DMS114 treated with DMSO at 0.1 percent for 48 hours (cell line): ENCODE measurements around the gene GJA10.

Experiments used
- DNase-seq: peaks from one replicate; lab custom pipeline; 2025; ENCODE audit not compliant: unreplicated experiment; lab: John Stamatoyannopoulos, UW

The GJA10 gene

DNA sequence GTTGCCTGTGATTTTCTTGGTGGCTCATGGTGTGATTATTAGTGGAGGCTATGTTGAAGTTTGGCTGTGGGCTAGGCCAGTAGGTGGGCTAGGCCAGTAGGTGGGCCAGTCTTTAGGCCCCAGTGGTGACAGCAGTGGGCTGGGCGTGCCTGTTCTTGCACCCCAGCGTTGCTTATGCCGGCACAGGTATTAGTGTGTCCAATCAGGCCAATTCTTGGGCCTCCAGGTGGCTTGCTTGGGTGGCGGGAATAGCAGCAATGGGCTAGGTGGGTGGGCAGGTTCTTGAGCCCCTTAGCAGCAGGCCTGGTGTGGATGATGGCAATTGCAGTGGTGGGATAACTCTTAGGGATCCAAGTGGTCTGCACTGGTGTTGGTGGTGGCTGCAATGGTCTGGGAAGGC lies 22.9 kb downstream of the GJA10 start:
- no peak for DNase-seq

DNA sequence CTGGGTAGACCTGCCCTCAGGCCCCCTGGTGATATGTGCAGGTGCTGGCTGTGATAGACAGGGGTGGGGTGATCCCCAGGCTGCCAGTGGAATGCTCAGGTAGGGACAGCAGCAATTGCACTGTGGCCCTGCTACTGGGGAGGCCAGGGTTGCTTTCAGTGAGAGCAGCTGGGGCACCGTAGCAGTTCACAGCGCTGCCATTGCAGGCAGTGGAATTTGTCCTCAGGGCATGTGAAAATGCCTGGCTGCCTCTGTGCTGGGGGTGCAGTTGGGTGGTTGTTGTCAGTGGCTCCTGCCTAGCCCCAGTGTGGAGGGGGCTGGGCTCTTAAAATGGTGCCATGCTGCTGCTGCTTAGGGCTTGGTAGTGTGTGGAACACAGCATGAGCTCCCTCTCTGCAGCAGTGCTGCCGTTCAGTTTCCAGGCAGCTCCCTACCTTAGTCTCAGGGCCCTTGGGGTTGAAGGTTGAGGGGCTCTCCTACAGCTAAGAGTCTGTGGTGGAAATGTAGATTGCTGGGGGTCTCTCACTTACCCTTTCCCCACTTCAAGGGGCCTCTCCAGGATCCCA lies 23.6 kb downstream of the GJA10 start:
- no peak for DNase-seq

DNA sequence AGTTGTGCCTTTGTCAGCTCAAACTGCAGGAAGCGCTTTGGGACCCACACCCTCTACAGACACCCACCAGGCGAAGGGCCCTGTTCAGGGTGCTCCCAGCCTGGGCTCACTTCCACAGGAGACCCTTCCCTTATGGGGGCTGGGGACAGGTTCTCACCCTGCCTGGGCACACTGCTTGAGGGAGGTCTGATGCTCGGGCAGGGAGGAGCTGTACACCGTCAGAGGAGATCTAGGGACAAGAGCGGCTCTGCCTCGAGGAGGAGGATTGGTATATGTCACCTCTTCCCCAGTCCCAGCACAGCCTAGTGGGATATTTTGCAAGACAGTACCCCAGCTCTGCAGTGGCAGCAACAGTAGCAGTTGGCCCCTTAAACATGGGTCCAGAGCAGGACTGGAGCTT lies 26.9 kb downstream of the GJA10 start:
- DNase-seq, result no peak

DNA sequence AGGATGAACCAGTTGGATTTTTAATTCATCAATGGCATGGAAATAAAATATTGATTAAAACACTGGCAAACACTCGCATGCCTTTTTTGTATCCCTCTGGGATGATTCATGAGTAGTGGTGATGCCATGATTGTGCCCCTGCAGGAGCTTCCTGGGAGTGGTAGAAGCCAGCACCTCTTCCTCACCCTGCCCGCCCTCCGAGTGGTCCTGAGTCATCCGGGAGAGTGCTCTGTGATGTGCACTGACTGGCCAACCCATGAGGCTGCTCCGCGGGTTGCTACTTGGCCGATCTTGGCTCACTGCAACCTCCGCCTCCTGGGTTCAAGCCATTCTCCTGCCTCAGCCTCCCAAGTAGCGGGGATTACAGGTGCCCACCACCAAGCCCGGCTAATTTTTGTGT lies 27.4 kb downstream of the GJA10 start:
- no peak for DNase-seq

DNA sequence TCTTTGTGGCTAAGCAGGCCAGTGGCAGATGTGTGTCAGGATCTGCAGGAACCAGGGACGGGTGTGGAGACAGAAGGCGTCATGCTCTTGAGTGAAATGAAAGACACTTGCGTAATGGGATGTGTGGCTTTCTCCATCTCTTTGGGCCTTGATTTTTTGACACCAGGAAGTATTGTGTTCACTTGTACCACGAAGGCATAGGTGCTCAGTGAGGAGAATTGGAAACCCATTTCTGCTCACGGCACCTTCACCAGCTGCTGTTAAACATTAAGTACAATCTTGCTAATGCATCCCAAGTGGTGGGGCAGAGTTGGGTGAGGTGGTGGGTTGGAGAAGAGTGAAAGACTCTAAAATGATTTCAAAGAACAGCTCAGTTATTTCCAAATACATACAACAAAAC lies 30.0 kb downstream of the GJA10 start:
- DNase-seq, result no peak

DNA sequence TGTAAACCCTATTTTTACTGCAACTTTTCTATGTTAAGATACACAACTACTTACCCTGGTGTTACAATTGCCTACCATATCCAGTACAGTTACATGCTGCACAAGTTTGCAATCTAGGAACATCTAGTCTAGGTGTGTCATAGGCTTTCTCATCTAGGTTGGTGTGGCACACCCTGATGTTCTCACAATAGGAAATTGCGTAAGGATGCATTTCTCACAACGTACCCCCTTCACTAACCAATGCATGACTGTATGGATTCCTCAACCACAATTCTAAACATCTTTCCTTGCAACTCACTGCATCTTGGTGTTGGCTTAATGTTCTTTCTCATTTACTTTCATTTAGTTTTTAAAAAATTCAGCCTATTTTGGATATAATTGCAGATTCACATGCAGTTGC lies 31.6 kb downstream of the GJA10 start:
- DNase-seq, result no peak

DNA sequence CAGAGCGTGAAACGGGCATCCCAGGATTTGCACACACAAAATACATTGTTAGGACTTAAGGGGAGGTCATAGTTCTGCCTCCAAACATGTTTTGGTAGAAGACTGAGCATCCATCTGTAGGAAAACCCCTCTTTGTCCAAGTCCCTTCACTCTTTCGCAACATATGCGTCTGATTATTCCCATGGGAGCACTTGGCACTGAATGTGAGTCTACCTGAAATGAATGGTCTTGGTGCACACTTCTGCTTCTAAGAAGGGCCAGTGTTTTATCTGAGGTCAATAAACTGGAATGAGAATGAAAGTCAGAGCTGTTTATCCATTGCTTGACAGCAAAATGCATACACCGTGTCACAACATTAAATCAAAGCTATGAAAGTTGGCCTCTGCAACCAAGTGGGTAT lies 33.0 kb downstream of the GJA10 start:
- DNase-seq, result no peak

DNA sequence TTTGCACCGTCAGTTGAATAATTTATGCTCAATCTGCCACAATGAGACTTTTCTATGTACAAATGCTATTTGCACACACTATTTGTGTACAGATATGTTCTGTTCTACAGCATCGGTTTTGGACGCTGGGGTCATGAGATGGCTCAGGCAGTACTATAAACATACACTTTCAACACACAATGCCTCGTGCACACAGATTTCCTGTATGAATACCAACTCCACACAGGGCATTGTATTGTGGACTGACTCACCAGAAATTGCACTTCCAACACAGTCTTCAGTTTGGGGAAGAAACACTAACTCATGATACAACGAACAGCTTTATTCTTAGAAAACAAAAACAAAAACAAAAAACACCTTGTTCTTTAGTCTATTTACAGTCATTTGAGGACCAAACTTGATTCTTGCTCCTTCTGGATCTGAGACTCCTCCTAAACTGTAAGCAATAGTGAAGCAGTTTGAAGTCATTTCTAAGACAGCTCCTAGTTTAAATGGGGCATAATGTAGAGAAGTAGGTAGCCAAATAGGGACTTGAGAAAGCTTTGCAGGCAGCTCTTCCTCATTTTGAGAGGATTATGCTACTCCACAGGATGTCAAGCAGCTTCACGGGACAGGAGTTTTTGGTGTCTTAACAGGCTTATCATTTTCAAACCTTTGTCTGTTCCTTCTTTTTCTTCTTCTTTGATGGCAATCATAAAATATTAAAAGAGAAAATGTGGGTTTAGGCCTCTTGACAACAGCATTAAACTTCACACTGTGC lies 33.7 kb downstream of the GJA10 start:
- DNase-seq, result no peak

DNA sequence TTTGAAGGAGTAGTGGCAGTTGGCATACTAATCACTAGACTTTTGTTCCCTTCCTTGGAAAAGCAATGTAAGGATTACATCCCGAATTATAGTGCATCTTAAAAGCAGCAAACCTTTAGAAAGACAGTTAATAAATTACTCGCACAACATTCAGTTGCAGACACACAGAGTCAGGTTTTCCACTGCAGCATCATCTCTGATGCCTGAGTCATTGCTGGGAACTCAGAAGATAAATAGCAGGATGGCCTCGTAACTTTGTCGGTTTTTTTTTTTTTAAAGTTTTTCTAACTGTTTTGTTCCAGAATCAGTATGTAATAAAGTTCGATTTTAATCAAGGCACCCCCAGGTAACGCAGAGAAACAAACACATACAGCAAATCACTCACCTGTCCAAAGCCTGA lies 34.3 kb downstream of the GJA10 start:
- DNase-seq, result no peak

DNA sequence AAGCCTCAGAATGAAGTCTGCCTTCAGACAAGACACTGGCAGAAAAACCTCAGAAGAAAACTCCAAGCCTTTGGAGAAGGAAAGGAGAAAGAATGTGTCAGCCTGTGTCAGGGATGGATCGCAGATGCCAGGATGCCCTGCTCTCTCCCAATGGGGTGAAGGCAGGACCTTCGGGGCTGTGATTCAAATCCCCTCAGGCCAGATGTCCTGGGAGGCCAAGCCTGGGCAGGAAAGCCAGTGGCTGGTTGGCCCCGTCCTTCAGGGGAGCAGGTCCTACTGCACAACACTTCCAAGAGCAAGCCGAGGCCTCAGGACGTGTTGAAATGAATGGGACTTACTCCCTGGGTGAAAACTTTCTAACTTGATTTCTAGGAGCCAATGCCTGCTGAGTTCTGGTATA lies 36.5 kb downstream of the GJA10 start:
- DNase-seq, result no peak

DNA sequence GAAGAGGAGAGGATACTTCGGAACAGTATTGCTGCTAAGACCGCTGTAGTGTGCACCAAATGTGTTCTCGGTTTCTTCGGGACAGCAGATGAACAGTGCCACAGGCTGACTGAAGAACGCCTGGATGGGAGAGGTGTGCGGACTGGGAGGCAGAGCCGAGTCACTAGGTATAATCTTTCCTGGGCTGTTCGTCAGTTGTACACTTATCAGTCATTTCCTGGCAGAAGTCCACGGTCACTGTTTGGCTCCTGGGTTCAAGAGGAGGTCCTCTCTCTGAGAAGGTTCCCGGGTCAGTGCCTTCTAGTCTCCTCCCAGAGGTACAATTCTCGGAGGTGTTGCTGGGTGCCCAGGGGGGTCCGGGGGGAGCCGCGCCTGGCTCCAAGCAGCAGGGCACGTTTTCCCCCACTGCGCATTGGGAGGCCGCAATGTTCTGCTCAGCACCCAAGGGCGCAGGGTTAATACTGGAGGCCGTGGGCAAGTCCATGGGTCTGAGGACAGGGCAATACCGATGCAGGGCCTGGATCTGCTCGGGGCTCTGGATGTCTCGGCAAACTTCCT lies 38.1 kb downstream of the GJA10 start:
- DNase-seq, result no peak

DNA sequence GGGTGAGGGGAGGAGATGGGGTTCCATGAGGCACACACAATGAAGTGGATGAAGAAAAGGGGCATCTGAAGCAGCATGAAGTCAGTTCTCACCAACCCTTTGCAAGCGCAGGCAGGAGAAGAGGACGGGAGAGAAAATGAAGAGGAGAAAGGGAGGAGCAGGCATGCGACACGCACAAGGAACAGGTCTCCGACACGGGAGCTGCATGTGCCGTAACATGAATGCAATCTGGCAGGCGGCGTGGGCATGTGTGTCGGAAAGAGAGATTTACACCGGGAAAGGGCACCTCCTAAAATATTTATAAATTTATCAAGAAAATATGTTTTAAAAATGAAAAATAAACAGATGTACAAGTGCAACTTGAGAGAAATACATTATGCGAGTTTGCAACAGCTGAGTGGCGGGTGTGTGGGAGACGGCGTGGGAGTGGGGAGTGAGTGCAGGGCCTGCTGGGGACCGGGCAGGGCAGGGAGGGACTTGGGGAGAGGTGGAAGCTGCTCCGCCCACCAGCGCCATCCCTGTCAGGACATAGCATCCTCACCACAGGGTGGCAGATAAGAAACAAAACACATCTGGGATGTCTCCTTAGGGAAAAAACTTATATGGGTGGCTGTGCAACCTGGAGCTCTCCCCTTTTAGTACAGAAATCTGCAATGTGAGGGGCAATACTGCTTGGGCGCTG lies 40.6 kb downstream of the GJA10 start:
- DNase-seq, result no peak

DNA sequence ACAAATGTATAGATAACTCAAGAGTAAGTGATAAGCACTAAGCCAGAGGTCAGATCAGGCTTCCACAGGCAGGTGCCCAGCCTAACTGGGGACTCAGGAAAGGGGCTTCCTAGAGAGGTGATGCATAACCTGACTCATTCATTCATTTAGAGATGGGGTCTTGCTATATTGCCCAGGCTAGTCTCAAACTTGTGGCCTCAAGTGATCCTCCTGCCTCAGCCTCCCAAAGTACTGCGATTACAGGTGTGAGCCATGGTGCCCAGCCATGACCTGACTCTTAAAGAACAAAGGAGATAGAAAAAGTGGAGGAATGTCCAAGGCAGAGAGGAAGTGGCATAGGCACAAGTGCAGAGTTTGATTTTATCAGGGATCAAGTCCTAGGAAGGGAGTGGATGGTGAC lies 41.9 kb downstream of the GJA10 start:
- DNase-seq, result no peak

DNA sequence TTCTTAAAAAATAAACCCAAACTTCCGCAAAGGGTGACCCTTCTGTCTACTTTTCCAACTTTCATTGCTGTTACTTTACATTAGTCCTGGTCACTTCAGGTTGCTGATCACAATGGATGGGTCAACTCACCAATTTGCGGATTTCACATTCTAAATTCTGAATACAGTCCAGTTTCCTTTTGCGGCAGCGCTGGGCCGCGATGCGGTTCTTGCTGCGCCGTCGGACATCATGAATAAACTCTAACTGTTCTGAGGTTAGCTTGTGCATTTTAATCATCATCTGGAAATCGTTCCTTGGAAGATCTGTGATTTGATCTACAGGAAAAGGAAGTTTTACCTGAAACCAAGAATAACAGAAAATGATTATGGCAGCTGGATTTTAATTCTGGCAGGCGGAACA lies 43.7 kb downstream of the GJA10 start:
- no peak for DNase-seq

DNA sequence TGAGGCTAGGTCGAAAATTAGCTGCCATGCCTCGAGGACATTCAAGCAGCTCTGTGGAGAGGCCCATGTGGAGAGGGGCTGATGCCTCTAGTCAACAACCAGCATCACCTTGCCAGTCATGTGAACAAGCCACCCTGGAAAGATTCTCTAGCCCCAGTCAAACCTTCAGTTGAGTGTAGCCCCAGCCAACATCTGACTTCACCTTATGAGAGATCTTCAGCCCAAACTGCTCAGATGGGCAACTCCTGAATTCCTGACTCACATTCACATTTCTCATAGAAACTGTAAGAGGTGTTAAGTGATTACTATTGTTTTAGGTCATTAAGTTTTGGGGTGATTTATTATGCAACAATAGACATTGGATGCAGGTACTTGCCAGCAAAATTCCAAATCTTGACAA lies 44.9 kb downstream of the GJA10 start:
- DNase-seq, result no peak

DNA sequence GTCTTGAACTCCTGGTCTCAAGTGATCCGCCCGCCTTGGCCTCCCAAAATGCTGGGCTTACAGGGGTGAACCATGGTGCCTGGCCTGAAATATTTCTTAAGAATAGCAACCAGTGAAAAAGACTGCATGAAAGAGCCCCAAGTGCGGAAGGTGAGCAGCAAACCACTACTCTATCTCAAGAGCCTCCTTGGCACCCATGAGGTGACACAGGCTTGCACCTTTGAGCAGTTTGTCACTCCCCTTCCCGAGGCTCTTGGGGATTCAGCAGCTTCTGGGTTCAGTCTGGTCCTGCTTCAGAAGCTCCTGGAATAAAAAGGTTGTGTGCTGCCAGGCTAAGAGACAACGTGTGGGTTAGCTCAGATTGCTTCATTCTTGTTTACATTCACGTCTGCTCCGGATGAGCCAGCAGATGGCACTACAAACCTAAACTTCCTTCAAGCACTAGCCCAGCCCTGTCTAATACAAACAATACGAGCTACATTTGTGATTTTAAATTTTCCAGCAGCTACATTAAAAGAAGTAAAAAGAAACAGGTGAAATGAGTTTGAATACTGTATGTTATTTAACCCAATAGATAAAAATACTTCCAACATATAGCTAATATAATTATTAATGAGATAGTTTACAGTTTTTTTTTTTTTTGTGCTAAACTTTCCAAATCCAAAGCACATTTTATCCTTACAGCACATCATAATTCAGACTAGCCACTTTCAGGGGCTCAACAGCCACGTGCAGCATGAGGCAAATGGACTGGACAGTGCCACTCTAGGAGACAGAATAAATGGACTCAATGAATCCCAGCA lies 46.2 kb downstream of the GJA10 start:
- peak; percentile 66 for DNase-seq

DNA sequence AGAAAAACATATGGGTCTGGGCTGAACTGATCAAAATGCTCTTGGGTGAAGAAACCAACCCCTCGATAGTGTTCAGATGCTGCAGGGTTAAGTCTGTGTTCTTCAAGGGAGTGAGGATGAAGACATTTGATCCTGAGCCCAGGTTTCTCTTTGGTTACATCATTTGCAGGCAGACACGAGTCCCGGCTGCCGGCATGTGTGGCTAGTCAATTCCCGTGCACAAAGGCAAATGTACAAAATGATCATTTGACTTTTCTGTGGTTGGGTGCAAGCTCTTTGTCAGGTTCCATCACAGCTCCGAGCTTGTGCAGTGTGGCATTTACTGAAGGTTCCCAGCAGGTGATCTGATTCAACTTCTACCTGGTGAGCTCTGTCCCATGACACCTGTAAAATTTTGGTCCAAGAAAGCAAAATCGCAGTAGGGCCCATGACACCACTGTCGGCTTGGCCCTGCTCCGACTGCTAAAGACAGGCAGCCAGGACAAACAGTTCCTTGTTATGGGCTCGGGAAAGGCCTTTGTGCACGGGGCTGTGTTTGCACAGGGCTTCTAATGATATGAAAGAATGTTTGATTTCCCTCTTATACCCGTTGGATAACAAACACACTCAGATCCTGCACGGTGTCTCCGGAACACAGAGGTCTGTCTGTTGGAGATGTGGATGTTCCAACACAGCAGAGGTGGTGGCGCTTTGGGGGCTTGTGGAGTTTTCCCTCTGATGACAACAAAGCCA lies 46.9 kb downstream of the GJA10 start:
- no peak for DNase-seq

DNA sequence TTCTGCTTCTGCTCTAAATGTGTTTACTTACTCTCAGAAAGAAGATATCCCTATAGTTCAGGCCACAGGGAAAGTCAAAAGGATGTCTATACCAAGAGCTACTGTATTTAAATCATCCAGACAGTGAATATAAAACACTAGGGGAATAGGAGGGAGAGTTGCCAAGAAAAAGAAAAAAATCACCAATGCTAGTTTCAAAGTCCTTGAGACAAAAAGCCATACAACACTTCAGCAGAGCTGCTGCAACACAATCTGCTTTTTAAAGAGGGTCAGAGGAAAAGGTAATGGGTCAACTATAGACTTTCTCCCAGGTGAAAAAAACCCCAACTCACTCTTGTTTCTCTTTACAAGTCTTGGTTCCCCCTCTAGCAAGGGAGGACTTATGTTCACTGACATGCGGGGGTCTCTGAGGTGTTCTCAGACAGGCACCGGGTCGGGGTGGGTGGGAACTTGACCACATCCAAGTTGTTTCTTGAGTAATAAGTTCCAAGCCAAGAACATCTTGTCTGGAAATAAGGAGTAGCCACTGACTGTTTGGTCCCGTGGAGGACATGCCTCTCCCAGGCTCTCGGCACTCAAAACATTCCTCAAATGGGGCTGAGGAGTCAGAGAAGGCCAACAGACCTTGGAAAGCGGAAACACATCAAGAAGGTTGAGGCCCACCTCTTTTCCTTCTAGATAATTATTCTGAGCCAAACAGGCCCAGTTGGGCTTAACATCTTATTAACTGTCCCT lies 47.7 kb downstream of the GJA10 start:
- no peak for DNase-seq

DNA sequence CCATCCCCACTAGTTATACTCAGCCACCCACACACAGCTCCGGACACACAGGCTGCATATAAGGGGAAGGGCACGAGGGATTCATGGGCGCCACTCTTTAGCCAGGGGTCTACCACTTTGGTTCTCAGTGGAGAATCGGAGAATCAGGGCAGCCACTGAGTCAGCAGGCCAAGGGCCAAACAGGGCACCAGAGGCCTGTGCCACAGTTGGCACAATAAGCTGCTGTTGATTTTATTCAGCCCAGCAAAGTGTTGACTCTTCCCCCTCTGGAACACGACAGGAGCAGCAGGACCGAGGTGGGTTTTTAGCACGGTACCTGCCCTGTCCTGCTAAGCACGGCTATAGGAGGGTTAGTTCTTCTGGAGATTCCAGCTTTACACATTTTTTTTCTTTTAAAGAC lies 48.3 kb downstream of the GJA10 start:
- no peak for DNase-seq

DNA sequence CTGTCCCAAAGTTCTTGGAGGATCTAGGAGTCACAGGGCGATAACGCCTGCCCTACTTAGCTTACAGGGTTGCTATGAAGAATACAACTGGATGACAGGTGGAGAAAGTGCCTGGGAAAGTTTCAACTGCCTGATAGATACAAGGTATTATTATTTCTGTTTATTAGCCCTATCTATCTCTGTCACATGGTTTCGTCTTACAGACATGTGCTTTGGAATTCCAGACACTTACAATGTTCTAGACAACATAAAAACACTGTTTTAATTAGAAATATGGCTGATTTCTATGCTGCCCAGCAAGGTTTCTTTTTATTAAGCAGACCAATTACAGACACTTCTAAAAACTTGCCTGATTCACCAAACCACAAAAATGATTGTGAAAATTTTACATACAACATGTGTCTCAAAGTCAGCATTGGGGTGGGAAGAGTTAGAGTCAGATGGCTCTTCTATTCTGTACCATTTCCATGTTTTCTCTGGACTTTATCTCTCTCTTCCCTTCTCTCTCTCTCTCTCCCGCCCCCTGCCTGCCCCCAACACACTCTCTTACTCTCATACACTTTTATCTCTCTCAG lies 50.0 kb downstream of the GJA10 start:
- DNase-seq, result no peak
